Measurements from ENCODE around the gene FRMD6.
A peak's percentile ranks its signal among the peaks of the same experiment; 100 is the strongest.
"Not testable (repeated sequence)": the region's sequence is repeated elsewhere in the genome, so short reads cannot be mapped to it uniquely, and the experiment has no call there.

The FRMD6 gene

GRCh38 chr14:51633298-51633697 is 18.4 kb upstream of the FRMD6 start:
- not testable (repeated sequence) for DNase-seq

DNA sequence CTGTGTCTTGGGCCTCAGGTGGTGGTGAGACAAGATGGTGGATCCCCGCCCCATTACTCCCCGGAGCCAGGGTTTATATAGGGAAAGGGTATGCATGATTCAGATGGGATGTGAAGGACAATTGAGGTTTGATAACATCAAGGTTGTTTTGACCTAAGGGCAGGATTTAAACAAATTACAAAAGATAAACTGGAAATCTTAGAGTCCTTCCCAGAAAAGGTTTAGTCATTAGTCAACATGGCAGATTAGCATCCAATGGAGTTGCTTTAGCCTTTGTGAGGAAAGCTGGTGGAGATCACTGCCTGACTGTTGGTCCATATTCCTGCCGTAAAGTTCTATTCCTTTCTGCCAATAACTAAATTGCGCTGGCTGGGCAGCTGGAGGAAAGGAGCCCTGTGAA is 15.6 kb upstream of the FRMD6 start:
- DNase-seq = no peak

DNA sequence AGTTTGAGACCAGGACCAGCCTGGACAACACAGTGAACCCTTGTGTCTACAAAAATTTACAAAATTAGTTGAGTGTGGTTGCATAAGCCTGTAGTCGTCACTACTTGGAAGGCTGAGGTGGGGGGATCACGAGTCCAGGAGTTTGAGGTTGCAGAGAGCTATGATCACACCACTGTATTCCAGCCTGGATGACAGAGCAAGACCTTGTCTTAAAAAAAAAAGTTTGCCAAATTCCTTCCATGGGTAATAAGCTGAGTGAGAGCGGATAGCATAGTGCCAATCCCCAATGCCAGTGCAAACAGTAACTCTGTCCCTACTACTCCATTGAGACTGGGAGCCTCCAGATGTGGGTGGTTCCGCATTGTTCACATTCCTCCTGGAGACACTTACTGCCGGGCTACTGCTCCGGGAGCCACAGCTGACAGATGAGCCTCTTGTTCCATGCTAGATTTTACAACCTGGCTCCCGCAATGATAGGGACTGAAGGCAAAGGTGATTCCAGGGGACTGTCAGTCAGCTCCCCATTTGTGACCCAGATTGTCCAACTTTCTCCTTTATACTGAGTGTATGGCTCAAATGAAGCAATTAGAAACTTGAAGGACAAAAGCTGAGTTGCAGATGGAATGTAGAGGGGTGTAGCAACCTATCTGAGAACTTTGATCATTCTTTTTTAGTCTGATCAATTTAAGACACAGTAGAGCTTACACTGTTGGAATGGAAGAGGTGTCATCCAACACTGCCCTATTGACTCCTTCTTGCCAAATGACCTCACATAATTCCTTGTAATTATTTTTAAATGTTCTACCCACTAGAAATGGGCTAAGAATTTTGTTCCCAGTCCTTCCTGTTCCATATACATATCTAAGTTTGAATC is 13.4 kb upstream of the FRMD6 start:
- no peak for DNase-seq

DNA sequence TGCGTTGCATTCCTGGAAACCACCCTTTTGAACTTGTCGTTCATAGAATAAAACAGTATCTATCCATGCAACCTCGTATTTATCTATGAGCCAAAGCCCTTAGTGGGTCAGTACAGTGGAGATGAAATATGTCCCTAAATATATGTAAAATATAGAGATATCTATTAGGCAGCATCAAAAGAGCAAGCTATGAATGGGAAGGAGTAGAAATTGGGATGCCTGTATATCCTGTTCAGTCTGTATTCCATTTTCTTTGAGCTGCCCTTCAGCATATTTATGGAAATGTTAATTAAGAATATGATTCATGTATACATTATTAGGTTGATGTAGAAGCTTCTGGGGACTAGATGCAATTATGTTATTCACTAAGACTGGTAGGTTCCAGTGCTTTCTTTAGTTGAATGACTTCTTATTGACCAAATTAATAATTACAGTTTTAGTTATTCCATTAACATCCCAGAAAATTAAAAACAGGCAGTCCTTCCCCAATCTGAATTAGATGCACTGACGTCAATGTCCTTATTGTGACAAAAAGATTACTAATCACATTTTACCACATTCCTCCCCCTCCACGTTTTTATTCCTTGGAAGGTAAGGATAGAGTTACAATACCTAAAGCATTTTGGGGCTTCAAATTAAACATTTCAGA is 11.9 kb upstream of the FRMD6 start:
- no peak for DNase-seq

DNA sequence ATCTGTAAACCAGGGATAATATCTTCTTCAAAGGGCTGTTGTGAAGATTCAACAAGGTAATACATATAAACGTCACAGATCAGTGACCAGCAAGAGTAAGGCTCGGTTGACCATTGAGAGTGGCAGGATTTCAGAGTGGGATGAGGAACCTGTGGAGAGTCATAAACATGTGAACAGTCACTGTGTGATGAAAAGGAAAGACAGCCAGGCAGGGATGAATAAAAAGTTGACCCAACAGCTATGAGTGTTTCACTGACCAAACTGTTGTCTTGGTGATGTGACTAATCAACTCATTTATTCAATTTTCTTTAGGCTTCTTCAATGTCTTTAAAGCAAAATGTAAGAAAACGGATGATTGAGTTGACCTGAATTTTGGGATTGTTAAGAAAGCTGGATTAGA is 8.6 kb upstream of the FRMD6 start:
- no peak for DNase-seq

DNA sequence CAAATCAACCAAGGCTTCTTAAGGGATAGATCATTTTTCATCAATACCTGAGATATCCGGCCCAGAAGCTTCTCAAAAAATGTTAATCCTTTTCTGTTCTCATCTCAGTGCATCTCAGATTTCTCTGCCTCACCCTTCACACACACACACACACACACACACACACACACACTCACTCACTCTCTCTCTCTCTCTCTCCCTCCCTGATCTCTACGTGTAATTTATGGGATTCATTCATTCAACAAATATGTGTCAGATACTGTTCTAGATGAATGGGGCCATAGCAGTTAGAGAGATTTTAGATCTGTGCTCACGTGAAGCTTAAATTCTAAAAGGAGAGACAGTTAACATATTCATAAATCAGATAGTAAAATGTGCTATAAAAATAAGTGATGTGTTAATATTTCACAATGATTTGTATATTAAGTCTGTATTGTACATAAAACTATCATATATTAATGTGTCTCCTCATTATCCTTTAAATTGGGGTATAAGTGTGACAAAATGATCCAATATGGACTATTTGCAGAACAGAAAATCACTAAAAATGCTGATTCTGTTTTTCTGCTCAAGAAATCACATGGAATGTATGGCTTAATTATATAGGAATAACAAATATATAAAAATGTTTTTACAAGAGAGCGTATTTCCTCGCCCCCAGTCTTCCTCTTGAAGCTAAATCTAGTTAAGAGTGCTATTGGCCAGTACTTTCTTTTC is 7.3 kb upstream of the FRMD6 start:
- no peak for DNase-seq

DNA sequence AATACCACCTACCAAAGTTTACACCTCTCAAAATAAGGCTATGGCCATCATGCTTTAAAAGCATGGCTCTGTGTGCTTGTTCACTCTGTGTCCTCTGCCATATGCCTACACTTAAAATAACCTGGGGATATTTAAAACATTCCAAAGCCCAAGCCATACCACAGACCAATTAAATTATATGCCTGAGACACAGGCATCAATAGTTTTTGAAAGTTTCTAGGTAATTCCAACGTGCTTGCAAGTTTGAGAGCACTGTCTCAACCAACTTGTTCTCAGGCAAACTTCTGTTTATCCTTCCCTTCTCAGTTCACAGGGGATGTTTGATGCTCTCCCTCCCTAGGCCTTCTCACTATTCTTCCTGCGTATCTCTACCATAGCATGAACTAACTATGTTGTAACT is 3.4 kb upstream of the FRMD6 start:
- DNase-seq = no peak

- no peak for DNase-seq
Observed at GRCh38 chr14:51650716-51651387, 858 bp upstream of the FRMD6 start.

DNA sequence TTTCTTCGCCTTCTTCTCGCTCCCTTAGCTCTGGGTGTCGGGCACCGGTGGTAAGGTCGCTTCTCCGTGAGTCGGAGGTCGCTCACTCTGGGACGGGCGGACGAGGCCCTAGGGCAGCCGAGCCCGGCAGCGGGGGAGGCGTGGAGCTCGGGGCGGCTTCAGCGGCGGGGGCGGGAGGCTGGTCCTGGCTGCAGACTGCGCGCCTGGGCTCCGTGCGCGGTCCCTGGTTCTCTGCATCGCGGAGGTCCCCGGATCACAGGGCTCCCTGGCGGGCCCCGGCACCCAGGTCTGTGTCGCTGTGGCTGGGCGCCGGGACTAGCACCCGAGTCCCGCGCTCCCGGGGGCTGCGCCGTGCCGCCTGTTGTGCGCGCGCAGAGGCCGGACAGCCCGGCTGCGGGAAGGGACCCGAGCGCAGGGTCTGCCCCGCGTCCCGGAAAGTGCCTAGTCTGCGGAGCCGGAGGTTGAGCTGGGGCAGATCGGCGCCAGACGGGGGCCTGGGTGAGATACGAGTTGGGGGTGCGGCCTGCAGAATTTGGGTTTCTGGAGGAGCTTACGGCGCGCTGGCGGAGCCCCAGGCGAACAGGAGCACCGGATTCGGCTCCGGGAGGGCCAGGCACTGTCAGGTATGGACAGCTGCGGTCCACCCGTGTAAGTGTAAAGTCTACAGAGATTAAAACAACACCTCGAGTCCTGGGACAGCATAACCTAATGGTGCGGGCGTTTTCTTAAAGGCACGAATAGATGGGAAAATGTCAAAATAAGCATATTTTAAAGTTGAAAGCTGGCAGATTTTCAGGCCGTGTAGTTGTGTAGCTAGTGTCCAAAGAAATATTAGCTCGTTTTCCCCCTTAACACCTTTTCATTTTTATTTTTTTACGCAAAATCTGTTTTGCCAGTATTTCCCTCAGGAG is 713 bp downstream of the FRMD6 start:
- DNase-seq = peak; percentile 32

GRCh38 chr14:51653079-51653774 is 1.5 kb downstream of the FRMD6 start:
- peak; percentile 2 for DNase-seq

- no peak for DNase-seq
Observed at GRCh38 chr14:51653775-51654532, 2.2 kb downstream of the FRMD6 start.

DNA sequence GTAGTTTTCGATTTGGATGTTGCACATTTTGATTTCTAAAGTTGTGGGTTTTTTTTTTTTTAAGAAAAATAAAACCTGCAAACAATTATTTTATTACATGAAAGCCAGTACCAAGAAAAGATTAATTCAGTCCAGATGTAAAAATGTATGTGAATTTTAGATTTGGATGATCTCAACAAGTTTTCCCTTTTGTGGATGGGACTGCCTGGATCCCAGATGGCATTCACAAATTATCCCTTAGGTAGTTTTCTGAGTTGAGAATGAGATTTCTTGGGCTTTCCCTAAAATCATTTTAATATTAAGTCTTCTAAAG is 2.8 kb downstream of the FRMD6 start:
- DNase-seq = no peak

DNA sequence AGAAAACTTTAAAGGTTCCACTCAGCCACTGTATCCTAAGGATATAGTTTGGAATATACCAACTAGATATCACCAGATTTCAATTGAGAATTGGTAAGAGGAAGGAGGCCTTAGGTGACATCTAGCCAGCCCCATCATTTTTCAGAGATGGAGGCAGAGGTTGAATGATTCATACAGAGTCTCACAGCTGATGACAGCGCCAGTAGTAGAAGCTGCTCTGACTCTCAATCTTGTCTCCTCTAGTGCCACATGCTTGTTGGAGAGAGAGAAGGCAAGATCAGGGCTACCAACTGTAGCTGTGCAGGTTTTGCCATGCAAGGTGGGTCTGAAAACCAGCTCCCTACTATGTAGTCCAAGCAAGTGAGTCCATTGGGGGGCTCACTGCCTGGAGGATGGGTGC is 6.1 kb downstream of the FRMD6 start:
- DNase-seq = no peak

DNA sequence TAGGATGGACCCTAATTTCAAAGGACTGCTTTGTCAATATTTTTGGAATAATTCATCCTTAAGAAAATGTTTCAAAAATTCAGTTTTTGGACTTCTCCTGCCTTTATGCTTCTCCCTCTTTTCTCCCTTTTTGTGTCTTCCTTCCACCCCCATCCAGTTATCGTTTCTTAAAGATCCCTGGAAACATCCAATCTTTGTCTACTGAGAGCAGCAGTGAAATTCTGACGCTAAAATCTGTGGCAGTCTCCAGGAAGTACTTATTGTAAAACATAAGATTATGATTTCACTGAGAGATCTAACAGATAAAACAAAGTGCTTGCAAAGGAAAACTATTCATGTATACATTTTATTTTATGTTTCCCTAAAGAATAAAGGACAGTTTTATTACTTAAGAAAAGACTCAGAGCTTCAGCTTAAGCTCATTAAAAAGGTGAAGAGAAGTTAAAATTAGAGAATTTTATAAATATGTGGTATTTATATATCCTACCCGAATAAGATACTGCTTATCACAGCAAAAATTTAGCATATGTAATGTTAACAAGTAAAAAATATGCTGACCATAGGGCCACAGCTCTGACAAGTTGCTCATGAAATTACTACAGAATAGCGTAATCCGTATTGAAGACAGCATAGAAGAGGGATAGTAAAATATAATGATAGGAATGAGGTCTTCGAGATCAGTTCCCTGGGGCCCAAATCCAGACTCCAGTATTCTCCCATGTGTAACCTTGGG is 6.9 kb downstream of the FRMD6 start:
- DNase-seq = no peak

GRCh38 chr14:51660741-51661140 is 9.0 kb downstream of the FRMD6 start:
- no peak for DNase-seq

DNA sequence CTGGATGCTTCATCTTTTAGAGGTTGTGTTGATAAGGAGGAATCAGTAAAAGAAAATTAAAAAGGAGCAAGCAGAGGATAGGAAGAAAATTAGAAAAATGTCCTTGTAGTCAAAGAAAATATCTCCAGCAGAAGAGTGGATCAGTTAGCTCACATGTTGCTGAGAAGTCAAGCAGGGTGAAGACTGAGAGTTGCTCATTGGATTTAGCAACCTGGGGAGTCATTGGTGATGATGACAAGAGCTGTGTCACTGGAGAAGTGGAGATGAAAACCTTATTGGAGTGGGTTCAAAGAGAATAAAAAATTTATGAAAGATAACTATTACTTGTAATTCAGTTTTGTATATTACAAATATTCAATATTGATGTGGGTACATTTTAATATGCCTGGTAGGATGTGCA is 9.8 kb downstream of the FRMD6 start:
- DNase-seq = no peak

DNA sequence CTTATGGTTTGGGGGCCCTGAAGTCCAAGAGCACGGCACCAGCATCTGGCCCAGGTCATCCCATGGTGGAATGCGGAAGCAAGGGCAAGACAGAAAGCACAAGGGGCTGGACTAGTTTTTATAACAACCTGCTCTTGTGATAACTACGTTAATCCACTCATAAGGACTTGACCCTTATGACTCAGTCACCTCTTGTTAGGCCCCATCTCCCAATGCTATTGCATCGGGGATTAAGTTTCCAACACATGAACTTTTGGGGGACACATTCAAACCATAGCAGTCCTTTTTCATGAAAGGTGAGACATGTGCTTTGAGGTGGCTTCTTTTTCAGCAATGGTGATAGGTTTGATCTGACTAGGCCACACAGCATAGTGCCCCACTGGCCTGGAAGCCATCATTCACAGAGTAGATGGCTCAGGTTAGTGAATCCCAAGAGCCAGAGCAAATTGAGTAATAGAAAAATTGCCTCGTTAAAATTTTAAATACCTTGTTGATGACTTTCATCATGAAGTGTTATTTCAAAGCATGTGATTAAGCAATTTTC is 12.1 kb downstream of the FRMD6 start:
- no peak for DNase-seq

- DNase-seq = no peak
Observed at GRCh38 chr14:51666070-51666469, 14.4 kb downstream of the FRMD6 start.

- DNase-seq = no peak
Observed at GRCh38 chr14:51666826-51667225, 15.1 kb downstream of the FRMD6 start.

- no peak for DNase-seq
Observed at GRCh38 chr14:51668870-51669269, 17.2 kb downstream of the FRMD6 start.
